Lung (tissue), 12 donors: ENCODE measurements around the gene KCNA3. TPM values are rescaled to one million over a fixed set of nuclear protein-coding genes. Genes with fewer than 3 reads are reported as not detected.

ENCODE experiments used
- ATAC-seq: fragments of 200-7000 bp; cut with Tn5 transposase; one replicate; pipeline ENCODE4 v1.9.1; 2020; ENCODE audit warnings: moderate number of reproducible peaks; ENCODE audit not compliant: insufficient read depth, low FRiP score
- DNase-seq, 3 donors: peaks; one replicate each; pipeline ENCODE4 v3.0.0-alpha.2; 2013 to 2017
- H3K27ac ChIP-seq, 2 donors: one replicate each; pipeline ENCODE4 v1.5.1; 2013; ENCODE audit warnings: mild to moderate bottlenecking in 2 of 2, moderate library complexity in 2 of 2, control low read depth in 1 of 2, inconsistent platforms in 1 of 2, low read depth in 1 of 2, low read length in 1 of 2
- H3K27me3 ChIP-seq, 3 donors: one replicate each; pipeline ENCODE4 v1.5.1; 2013; ENCODE audit warnings: low read length in 2 of 3; ENCODE audit not compliant: control insufficient read depth in 3 of 3, insufficient read depth in 3 of 3
- H3K36me3 ChIP-seq, 4 donors: one replicate each; pipeline ENCODE4 v1.5.1; 2013; ENCODE audit warnings: low read length in 4 of 4, mild to moderate bottlenecking in 1 of 4, moderate library complexity in 1 of 4; ENCODE audit not compliant: control insufficient read depth in 4 of 4, insufficient read depth in 4 of 4
- H3K4me1 ChIP-seq, 5 donors: one replicate each; pipeline ENCODE4 v1.5.1; 2013; ENCODE audit warnings: low read length in 5 of 5, mild to moderate bottlenecking in 2 of 5, moderate library complexity in 1 of 5; ENCODE audit not compliant: control insufficient read depth in 5 of 5, insufficient read depth in 5 of 5
- H3K4me3 ChIP-seq: one replicate; pipeline ENCODE4 v1.5.1; 2013; ENCODE audit warnings: mild to moderate bottlenecking, control low read depth, moderate library complexity
- H3K9ac ChIP-seq, 2 donors: one replicate each; pipeline ENCODE4 v1.5.1; 2013; ENCODE audit warnings: low read length in 2 of 2, control low read depth in 1 of 2; ENCODE audit not compliant: insufficient read depth in 1 of 2
- H3K9me3 ChIP-seq, 4 donors: one replicate each; pipeline ENCODE4 v1.5.1; 2013; ENCODE audit warnings: low read length in 3 of 4, mild to moderate bottlenecking in 1 of 4, moderate library complexity in 1 of 4; ENCODE audit not compliant: control insufficient read depth in 4 of 4, insufficient read depth in 3 of 4
- CTCF ChIP-seq: IDR thresholded peaks from 2 replicates; pipeline ENCODE4 v1.5.1; 2012; ENCODE audit warnings: mild to moderate bottlenecking; ENCODE audit errors: control extremely low read depth, extremely low read depth
- WGBS, 2 donors: extraction: QIAGEN DNeasy Blood & Tissue Kit; methylation state at CpG; one replicate each; pipeline ENCODE4 v1.1.7; 2013; 5-methylcytosine and 5-hydroxymethylcytosine counted together
- polyA plus RNA-seq, 2 donors: library from polyadenylated mRNA; stranded (reverse); fragments of 200-250 nt; gene quantifications; one replicate each; pipeline ENCODE4 v1.2.1, GENCODE V29; 2013
- total RNA-seq, 2 donors: library from RNA; depleted of rRNA in 1 of 2; stranded (reverse); fragments of >200 nt in 1 of 2; gene quantifications; one replicate each; pipeline ENCODE4 v1.2.1, GENCODE V29; 2014 to 2021
- donor health status: control.
- donor health status: control.
- donor health status: Bipolar disorder and iron deficiency.
- donor health status: healthy.
- donor health status: DM: yes; HTN: yes; CAD: no.

KCNA3 gene
- total and polyA plus RNA-seq, 4 donors = 0.75 to 10.2 (median 3.9) TPM

GRCh38 chr1:110696818-110697217, 22.1 kb upstream of the KCNA3 start:
- H3K4me1 ChIP-seq = no peaks in the 10 kb centered on the region
- peaks cover 0 to 7% (median 0%) of the 10 kb centered on the region in 3 donors for H3K27me3 ChIP-seq
- peaks cover 0 to 4% (median 0%) of the 10 kb centered on the region in 4 donors for H3K9me3 ChIP-seq
- no peaks in the 10 kb centered on the region for H3K36me3 ChIP-seq
- H3K9ac ChIP-seq = no peak overlapping the region
- ATAC-seq (no peak), DNase-seq (no peak)
- H3K27ac ChIP-seq = no peak overlapping the region
- no peak for TF ChIP-seq CTCF
- H3K4me3 ChIP-seq = no peak overlapping the region

- no peak for DNase-seq
- Histone ChIP-seq H3K27me3 (peaks cover 0 to 13% (median 2%) of the 10 kb centered on the region in 3 donors), H3K9me3 (no peaks in the 10 kb centered on the region), H3K27ac (no peak overlapping the region), H3K36me3 (no peaks in the 10 kb centered on the region), H3K4me3 (no peak overlapping the region), H3K4me1 (no peaks in the 10 kb centered on the region), H3K9ac (no peak overlapping the region)
- no peak for ATAC-seq
- WGBS, 2 donors = 74 to 79% methylated on average over 4 of the region's 4 CpGs
- TF ChIP-seq CTCF = no peak
These were observed 16.1 kb upstream of the KCNA3 start for GRCh38 chr1:110690709-110691365.

- ATAC-seq (no peak), DNase-seq (no peak)
- H3K9me3 ChIP-seq = no peaks in the 10 kb centered on the region
- H3K4me3 ChIP-seq = no peak overlapping the region
- H3K36me3 ChIP-seq = no peaks in the 10 kb centered on the region
- H3K27me3 ChIP-seq = peaks cover 0 to 12% (median 2%) of the 10 kb centered on the region in 3 donors
- H3K4me1 ChIP-seq = no peaks in the 10 kb centered on the region
- H3K9ac ChIP-seq = no peak overlapping the region
- TF ChIP-seq CTCF = no peak
- H3K27ac ChIP-seq = no peak overlapping the region
These were observed 15.1 kb upstream of the KCNA3 start for GRCh38 chr1:110689868-110690267.

- peaks cover 0 to 15% (median 2%) of the 10 kb centered on the region in 3 donors for H3K27me3 ChIP-seq
- no peaks in the 10 kb centered on the region for H3K9me3 ChIP-seq
- H3K36me3 ChIP-seq = no peaks in the 10 kb centered on the region
- 72 to 74% methylated on average over 3 of the region's 3 CpGs for WGBS, 2 donors
- no peak overlapping the region for H3K9ac ChIP-seq
- no peak overlapping the region for H3K4me3 ChIP-seq
- no peak overlapping the region for H3K27ac ChIP-seq
- ATAC-seq (no peak), DNase-seq (no peak)
- H3K4me1 ChIP-seq = no peaks in the 10 kb centered on the region
- TF ChIP-seq CTCF = no peak
These were observed 13.8 kb upstream of the KCNA3 start for GRCh38 chr1:110688514-110688913.
